GM06990 (cell line): Measurements from ENCODE around the gene DCP2.
"Not testable (repeated sequence)": the region's sequence is repeated elsewhere in the genome, so short reads cannot be mapped to it uniquely, and the experiment has no call there.

ENCODE experiments used
- DNase-seq: peaks from one replicate; pipeline ENCODE4 v3.0.0-alpha.2; 2011; ENCODE audit not compliant: insufficient read length; ENCODE audit errors: extremely low read depth
- H3K27me3 ChIP-seq: replicated peaks from 2 replicates; pipeline ENCODE4 v1.6.0; 2011; ENCODE audit warnings: low read length; ENCODE audit not compliant: control insufficient read depth, insufficient read depth
- H3K36me3 ChIP-seq: 2 replicates; pipeline ENCODE4 v1.5.1; 2011; ENCODE audit warnings: low read length; ENCODE audit not compliant: control insufficient read depth, insufficient read depth
- H3K4me3 ChIP-seq: replicated peaks from 2 replicates; pipeline ENCODE4 v1.5.1; 2011; ENCODE audit warnings: low read depth, mild to moderate bottlenecking, control low read depth, low read length
- CTCF ChIP-seq: IDR thresholded peaks from 2 replicates; pipeline ENCODE4 v1.5.1; 2011; ENCODE audit warnings: low read length, control low read depth, mild to moderate bottlenecking, inconsistent platforms; ENCODE audit not compliant: insufficient read depth, poor library complexity, severe bottlenecking

DCP2 gene

GRCh38 chr5:112960863-112961504 lies 15.6 kb upstream of the DCP2 start:
- DNase-seq = no peak
- no peak overlapping the region for H3K4me3 ChIP-seq
- H3K36me3 ChIP-seq = no peaks in the 10 kb centered on the region
- no peaks in the 10 kb centered on the region for H3K27me3 ChIP-seq
- TF ChIP-seq CTCF = no peak

- not testable (repeated sequence) for H3K4me3 ChIP-seq, DNase-seq, H3K36me3 ChIP-seq, H3K27me3 ChIP-seq
Observed at GRCh38 chr5:112963374-112963733, 13.2 kb upstream of the DCP2 start.

GRCh38 chr5:112965733-112966306 lies 10.8 kb upstream of the DCP2 start:
- Histone ChIP-seq H3K4me3 (no peak overlapping the region), H3K36me3 (no peaks in the 10 kb centered on the region), H3K27me3 (no peaks in the 10 kb centered on the region)
- no peak for DNase-seq
- TF ChIP-seq CTCF = no peak

GRCh38 chr5:112967520-112968083 lies 9.0 kb upstream of the DCP2 start:
- no peaks in the 10 kb centered on the region for H3K27me3 ChIP-seq
- H3K4me3 ChIP-seq = no peak overlapping the region
- no peak for TF ChIP-seq CTCF
- H3K36me3 ChIP-seq = no peaks in the 10 kb centered on the region
- DNase-seq = no peak

- H3K4me3 ChIP-seq = no peak overlapping the region
- no peak for TF ChIP-seq CTCF
- no peaks in the 10 kb centered on the region for H3K27me3 ChIP-seq
- no peak for DNase-seq
- no peaks in the 10 kb centered on the region for H3K36me3 ChIP-seq
Observed at GRCh38 chr5:112968411-112969106, 8.0 kb upstream of the DCP2 start.

- no peak for DNase-seq
- Histone ChIP-seq H3K27me3 (no peaks in the 10 kb centered on the region), H3K4me3 (no peak overlapping the region), H3K36me3 (no peaks in the 10 kb centered on the region)
- TF ChIP-seq CTCF = no peak
Observed at GRCh38 chr5:112971276-112971675, 5.3 kb upstream of the DCP2 start.
